Measurements from ENCODE around the gene CGNL1.

Gene CGNL1

GRCh38 chr15:57500256-57500655, 124.0 kb downstream of the CGNL1 start:
- FAIRE-seq (no peak), DNase-seq (ENCODE audit: insufficient read length, low spot score) (no peak)
- no peak for TF ChIP-seq CTCF (IDR thresholded peaks at IDR 0.05; ENCODE audit: insufficient read depth, missing control alignments)

- TF ChIP-seq CTCF (IDR thresholded peaks at IDR 0.05; ENCODE audit: insufficient read depth, missing control alignments), result no peak
- DNase-seq (ENCODE audit: insufficient read length, low spot score), result no peak
These were observed 124.8 kb downstream of the CGNL1 start for GRCh38 chr15:57500979-57501576.

GRCh38 chr15:57502116-57502515, 125.8 kb downstream of the CGNL1 start:
- FAIRE-seq, result no peak
- no peak for TF ChIP-seq CTCF (IDR thresholded peaks at IDR 0.05; ENCODE audit: insufficient read depth, missing control alignments)
- DNase-seq (ENCODE audit: insufficient read length, low spot score), result no peak

More at GRCh38 chr15:57500979-57501576, 124.8 kb downstream of the CGNL1 start:
- no peak for FAIRE-seq

GRCh38 chr15:57503051-57503702, 126.9 kb downstream of the CGNL1 start:
- no peak for FAIRE-seq
- no peak for TF ChIP-seq CTCF (IDR thresholded peaks at IDR 0.05; ENCODE audit: insufficient read depth, missing control alignments)
- no peak for DNase-seq (ENCODE audit: insufficient read length, low spot score)

GRCh38 chr15:57503911-57504598, 127.8 kb downstream of the CGNL1 start:
- no peak for FAIRE-seq
- TF ChIP-seq CTCF (IDR thresholded peaks at IDR 0.05; ENCODE audit: insufficient read depth, missing control alignments), result no peak
- DNase-seq (ENCODE audit: insufficient read length, low spot score), result no peak

GRCh38 chr15:57504599-57504940, 128.3 kb downstream of the CGNL1 start:
- TF ChIP-seq CTCF (IDR thresholded peaks at IDR 0.05; ENCODE audit: insufficient read depth, missing control alignments), result no peak
- DNase-seq (ENCODE audit: insufficient read length, low spot score) (no peak), FAIRE-seq (no peak)
